Activated CD4-positive, alpha-beta T cell treated with anti-CD3 and anti-CD28 coated beads, Interleukin-2, amount 10 ng/mL, durations not matched to agents 7 days and 5 days (primary cell): ENCODE measurements around the gene LETMD1. TPM values are rescaled to one million over a fixed set of nuclear protein-coding genes. Genes with fewer than 3 reads are reported as not detected.

Experiments used
- CTCF ChIA-PET: fragments of 350-600 bp; sonication (Branson Sonifier 250); formaldehyde crosslinking; loops from one replicate; lab custom pipeline; 2021; ENCODE audit warnings: antibody characterized with exemption; lab: Charles Lee
- POLR2A ChIA-PET: fragments of 350-600 bp; sonication (Branson Sonifier 250); formaldehyde crosslinking; loops from one replicate; lab custom pipeline; 2021; ENCODE audit warnings: antibody characterized with exemption; lab: Charles Lee
- DNase-seq: peaks from one replicate; pipeline ENCODE4 v3.0.0-alpha.2; 2020
- H3K27ac Mint-ChIP-seq: one replicate; pipeline ENCODE4 v1.8.0; 2021; ENCODE audit warnings: mild to moderate bottlenecking, moderate library complexity, mixed read lengths
- H3K27me3 Mint-ChIP-seq: one replicate; pipeline ENCODE4 v1.8.0; 2021; ENCODE audit warnings: mixed read lengths
- H3K36me3 Mint-ChIP-seq: one replicate; pipeline ENCODE4 v1.8.0; 2021; ENCODE audit warnings: low read depth, mixed read lengths
- H3K4me1 Mint-ChIP-seq: one replicate; pipeline ENCODE4 v1.8.0; 2021; ENCODE audit warnings: mixed read lengths
- H3K4me3 Mint-ChIP-seq: one replicate; pipeline ENCODE4 v1.8.0; 2021; ENCODE audit warnings: mild to moderate bottlenecking, moderate library complexity, mixed read lengths
- H3K9me3 Mint-ChIP-seq: one replicate; pipeline ENCODE4 v1.8.0; 2021; ENCODE audit warnings: mixed read lengths
- total RNA-seq, 2 experiments: library from RNA; stranded (reverse); gene quantifications; one replicate each; pipeline ENCODE4 v1.2.3, GENCODE V29; 2021

Gene LETMD1, protein sequence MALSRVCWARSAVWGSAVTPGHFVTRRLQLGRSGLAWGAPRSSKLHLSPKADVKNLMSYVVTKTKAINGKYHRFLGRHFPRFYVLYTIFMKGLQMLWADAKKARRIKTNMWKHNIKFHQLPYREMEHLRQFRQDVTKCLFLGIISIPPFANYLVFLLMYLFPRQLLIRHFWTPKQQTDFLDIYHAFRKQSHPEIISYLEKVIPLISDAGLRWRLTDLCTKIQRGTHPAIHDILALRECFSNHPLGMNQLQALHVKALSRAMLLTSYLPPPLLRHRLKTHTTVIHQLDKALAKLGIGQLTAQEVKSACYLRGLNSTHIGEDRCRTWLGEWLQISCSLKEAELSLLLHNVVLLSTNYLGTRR
- 10 to 100 TPM; 66.3 to 68.6 TPM for total RNA-seq

DNA sequence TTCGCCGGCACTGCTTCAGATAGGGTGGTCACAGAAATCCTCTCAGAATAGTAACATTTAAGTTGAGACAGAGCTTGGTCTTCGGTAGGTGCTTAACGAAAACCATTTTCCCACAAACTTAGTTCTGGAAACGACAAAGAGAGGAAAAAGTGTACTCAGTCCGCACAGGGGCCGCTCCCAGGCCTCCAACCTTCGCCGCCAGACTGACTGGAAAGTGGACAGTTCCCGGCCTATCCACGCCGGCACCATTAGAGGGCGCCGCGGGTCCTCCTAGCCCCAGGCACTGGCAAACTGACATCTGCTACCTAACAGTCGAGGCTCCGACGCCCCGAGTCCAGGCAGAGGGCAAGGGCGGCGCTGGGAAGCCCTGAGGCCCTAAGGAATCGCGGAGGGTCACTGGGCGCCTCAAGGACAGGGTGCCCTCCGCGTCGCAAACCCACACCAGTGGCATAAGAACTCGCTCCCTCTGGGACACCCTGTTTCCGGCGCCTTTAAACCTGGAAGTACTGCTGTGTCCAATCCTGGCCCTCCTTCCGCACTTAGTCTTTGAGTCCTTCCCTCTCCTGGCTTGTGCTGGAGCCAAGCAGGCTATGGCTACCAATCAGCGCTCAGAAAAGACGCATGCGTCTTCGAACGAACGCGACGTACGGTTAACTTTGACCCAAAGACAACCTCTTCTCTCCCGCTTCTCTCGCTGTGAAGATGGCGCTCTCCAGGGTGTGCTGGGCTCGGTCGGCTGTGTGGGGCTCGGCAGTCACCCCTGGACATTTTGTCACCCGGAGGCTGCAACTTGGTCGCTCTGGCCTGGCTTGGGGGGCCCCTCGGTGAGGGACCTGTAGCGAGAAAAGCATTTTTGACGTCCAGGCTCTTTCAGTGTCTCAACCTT, at the start of gene LETMD1:
Gene LETMD1 (plus strand): TSS at position 673 of the 886 bp plus-strand sequence. CDS start 30 bp downstream, at position 703.
- H3K4me1 Mint-ChIP-seq: peaks cover 38% of the 10 kb centered on the region
- ChIA-PET POLR2A (interaction anchor here (0.6 kb wide), 1 partner anchor 191 kb away, joined by 5 read pairs; the partner anchor contains the start of gene DAZAP2), CTCF (interaction anchor here (0.5 to 1.7 kb wide), 11 partner anchors 11 to 388 kb away, joined by 3 to 5 read pairs (median 4); partner anchors contain the start of genes CSRNP2 and SLC11A2)
- peaks cover 10% of the 10 kb centered on the region for H3K36me3 Mint-ChIP-seq
- H3K27me3 Mint-ChIP-seq: no peaks in the 10 kb centered on the region
- peak within 1 kb of the TSS; percentile 93 for H3K4me3 Mint-ChIP-seq
- H3K9me3 Mint-ChIP-seq: no peaks in the 10 kb centered on the region
- H3K27ac Mint-ChIP-seq: peak within 1 kb of the TSS; percentile 96
- DNase-seq: peak; percentile 96

DNA sequence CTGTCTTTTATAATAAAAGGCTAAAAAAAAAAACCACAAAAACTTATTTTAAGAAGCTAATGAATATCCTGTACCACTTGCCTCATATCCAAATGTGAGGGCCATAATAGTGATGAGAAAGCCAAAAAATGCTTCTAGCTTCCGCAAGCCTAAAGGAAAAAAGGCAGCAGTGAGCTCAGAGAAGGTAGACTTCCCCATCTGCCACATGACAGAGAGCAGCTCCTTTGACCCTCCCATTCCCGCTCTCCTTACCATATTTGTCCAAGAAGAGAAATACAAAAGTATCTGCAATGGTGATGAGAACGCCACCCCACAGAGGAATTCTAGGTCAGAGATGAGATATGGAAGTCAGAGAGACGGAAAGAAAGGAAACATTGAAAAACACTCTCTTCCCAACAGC, 49.0 kb upstream of the LETMD1 start:
- Mint-ChIP-seq H3K9me3 (no peaks in the 10 kb centered on the region), H3K27me3 (no peaks in the 10 kb centered on the region), H3K36me3 (peaks cover 46% of the 10 kb centered on the region), H3K27ac (no peak overlapping the region), H3K4me3 (no peak overlapping the region), H3K4me1 (no peaks in the 10 kb centered on the region)
- no peak for DNase-seq
- POLR2A ChIA-PET: interaction anchor here (0.7 kb wide), 1 partner anchor 413 kb away, joined by 3 read pairs; no protein-coding TSS in a partner anchor
- CTCF ChIA-PET: interaction anchor here (0.6 to 1.0 kb wide), 4 partner anchors 20 to 241 kb away, joined by 3 to 6 read pairs (median 4); no protein-coding TSS in a partner anchor

DNA sequence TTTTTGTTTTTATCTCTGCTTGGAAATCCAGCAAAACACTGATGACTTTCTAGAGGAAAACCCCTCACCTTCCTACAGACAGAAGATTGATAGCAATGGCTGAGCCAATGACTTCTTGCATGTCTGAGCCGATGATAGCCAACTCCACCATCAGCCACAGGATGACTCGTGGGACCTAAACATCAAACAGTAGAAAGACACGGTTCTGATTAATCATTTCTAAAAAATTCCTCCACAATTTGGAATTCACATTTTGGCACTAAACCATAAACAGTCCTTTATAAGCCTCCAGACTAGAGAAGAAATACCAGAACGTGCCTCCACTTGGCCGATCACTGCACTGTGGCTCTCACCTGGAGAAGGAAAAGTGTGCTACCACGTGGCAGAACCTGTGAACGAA, 47.9 kb upstream of the LETMD1 start:
- Mint-ChIP-seq H3K27me3 (no peaks in the 10 kb centered on the region), H3K27ac (no peak overlapping the region), H3K36me3 (peaks cover 48% of the 10 kb centered on the region), H3K4me3 (no peak overlapping the region), H3K4me1 (no peaks in the 10 kb centered on the region), H3K9me3 (no peaks in the 10 kb centered on the region)
- CTCF ChIA-PET: interaction anchor here (0.6 kb wide), 1 partner anchor 195 kb away, joined by 3 read pairs; no protein-coding TSS in a partner anchor
- no peak for DNase-seq
- POLR2A ChIA-PET: no interaction called here

DNA sequence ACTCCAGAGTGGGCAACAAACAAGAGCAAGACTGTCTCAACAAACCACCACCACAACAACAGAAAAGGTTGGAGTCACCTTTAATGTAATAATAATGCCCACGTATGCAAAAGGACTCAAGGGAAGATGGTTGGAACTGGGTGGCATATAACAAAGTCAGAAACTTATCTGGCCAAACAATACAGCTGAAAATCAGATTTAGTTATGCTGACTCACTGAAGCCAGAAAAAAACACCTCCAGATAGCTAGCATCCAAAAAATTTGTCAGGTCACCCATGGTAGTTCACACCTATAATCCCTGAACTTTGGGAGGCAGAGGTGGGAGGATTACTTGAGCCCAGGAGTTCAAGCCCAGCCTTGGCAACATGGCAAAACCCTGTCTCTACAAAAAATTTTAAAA, 46.3 kb upstream of the LETMD1 start:
- ChIA-PET POLR2A (no interaction called here), CTCF (interaction anchor here (0.6 to 0.9 kb wide), 3 partner anchors 15 to 240 kb away, joined by 3 read pairs; no protein-coding TSS in a partner anchor)
- Mint-ChIP-seq H3K4me1 (no peaks in the 10 kb centered on the region), H3K27me3 (no peaks in the 10 kb centered on the region), H3K36me3 (peaks cover 41% of the 10 kb centered on the region), H3K9me3 (no peaks in the 10 kb centered on the region), H3K27ac (no peak overlapping the region), H3K4me3 (no peak overlapping the region)
- DNase-seq: no peak

DNA sequence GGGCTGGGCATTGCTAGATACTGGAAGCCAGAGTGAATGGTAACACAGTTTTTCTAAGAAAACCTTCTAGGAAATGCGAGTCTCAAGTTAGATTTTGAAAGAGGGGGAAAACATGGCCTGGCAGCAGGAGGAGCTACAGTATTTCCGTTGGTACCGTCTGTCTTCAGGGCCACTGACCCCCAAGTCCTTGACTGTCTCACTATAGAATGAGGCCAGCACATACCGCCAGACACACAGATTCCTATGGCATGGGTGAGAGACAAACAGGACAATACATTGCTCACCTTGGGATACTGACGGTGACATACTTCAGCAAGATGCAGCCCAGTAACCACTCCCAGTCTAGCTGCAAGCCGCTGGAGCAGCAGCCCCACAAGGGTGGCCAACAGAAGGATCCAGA, 43.6 kb upstream of the LETMD1 start:
- Mint-ChIP-seq H3K36me3 (peaks cover 41% of the 10 kb centered on the region), H3K9me3 (no peaks in the 10 kb centered on the region), H3K4me3 (no peak overlapping the region), H3K4me1 (peaks cover 9% of the 10 kb centered on the region), H3K27ac (peak overlapping the region; percentile 47), H3K27me3 (no peaks in the 10 kb centered on the region)
- ChIA-PET POLR2A (no interaction called here), CTCF (no interaction called here)
- no peak for DNase-seq

DNA sequence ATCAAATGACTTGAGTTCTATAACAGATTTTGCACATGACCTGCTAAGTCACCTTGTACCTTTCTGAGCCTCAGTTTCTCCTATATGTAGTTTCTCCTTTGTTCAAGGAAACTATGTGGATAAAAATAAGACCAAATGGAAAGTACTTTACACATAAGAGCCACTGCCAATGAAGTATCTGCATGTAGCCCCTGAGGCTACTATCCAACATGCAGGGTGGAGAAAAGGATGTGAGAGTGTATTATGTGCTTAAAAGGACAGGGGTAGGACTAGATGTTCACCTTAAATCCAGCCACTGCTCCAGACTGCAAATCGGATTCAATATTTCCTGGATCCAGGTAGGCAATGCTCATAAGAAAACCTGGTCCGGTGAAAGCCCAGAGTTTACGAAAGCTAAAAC, 43.1 kb upstream of the LETMD1 start:
- POLR2A ChIA-PET: no interaction called here
- no peaks in the 10 kb centered on the region for H3K27me3 Mint-ChIP-seq
- peaks cover 39% of the 10 kb centered on the region for H3K36me3 Mint-ChIP-seq

DNA sequence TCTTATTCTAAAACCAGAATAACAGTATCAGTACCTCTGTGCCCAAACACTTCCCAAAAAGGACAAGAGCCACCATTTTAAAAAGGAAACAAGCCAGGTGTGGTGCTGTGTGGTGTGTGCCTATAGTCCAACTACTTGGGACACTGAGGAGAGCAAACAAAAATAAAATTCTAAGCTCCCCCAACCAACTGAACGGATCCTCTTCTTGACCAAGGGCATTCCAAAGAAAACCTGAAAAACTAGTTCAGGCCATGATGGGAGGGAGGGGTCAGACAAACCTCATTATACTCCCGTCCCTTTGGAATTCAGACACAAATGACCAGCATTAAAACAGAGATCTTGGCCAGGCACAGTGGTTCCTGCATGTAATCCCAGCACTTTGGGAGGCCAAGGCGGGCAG, 42.5 kb upstream of the LETMD1 start:
- Mint-ChIP-seq H3K27me3 (no peaks in the 10 kb centered on the region), H3K27ac (no peak overlapping the region), H3K4me3 (no peak overlapping the region), H3K9me3 (no peaks in the 10 kb centered on the region), H3K4me1 (peaks cover 19% of the 10 kb centered on the region), H3K36me3 (peaks cover 33% of the 10 kb centered on the region)
- ChIA-PET POLR2A (no interaction called here), CTCF (interaction anchor here (0.9 kb wide), 1 partner anchor 43 kb away, joined by 3 read pairs; no protein-coding TSS in a partner anchor)
- no peak for DNase-seq

More for the DNA sequence above, 43.1 kb upstream of the LETMD1 start:
- DNase-seq: no peak
- Mint-ChIP-seq H3K4me3 (no peak overlapping the region), H3K27ac (no peak overlapping the region), H3K9me3 (no peaks in the 10 kb centered on the region), H3K4me1 (peaks cover 14% of the 10 kb centered on the region)
- CTCF ChIA-PET: interaction anchor here (0.9 kb wide), 1 partner anchor 43 kb away, joined by 3 read pairs; no protein-coding TSS in a partner anchor

DNA sequence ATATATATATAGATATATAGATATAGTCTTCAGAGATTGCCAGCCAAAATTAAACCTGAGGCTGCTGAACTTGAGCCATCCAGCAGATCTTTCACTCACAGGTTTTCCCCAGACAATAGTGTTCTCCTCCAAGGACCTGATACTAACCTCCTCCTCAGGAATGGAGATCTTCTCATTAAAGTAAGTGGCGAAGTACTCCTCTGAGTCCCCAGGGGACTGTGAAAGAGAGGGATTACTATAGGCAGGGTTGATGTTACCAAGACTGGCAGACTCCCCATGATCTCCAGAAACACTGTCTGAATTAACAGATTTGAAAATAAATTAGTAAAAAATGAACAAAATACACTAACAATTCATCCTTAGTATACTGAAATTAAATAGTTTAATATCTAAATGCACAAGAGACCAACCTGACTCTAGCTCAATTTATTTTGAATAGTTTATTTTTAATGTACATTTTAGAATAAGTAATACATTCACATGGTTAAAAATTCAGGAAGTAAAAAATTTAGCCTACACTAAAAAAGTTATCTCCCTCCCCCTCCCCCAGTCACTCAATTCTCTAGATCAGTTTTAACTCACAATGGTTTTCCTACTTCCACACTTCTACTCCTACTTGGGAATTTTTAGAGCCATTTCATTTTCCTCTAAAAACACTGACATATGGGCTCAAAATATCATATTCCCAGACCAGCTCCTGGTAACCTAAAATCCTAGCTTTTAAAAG, 39.6 kb upstream of the LETMD1 start:
- ChIA-PET CTCF (no interaction called here), POLR2A (no interaction called here)
- no peak for DNase-seq
- H3K4me3 Mint-ChIP-seq: peak overlapping the region; percentile 37
- H3K27ac Mint-ChIP-seq: peak overlapping the region; percentile 77
- no peaks in the 10 kb centered on the region for H3K27me3 Mint-ChIP-seq
- H3K9me3 Mint-ChIP-seq: no peaks in the 10 kb centered on the region
- peaks cover 31% of the 10 kb centered on the region for H3K36me3 Mint-ChIP-seq
- peaks cover 37% of the 10 kb centered on the region for H3K4me1 Mint-ChIP-seq

DNA sequence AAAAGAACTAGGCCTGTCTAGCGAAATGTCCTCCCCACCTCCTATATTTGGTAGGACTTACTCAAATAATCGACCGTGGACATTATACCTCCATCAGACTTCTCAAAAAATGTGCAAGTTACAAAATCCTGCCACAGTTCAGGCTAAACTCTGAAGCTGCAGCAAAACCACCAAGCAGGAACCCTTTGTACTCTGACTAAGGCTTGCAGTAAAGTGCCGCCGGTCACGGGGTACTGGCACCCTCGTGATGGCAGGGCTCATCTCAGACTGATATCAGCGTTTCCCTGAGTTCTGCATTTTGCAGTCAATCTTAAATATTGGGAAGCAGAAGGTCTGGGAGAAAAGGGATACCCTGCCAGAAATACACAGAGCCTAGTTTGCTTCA, 39.1 kb upstream of the LETMD1 start:
- ChIA-PET POLR2A (no interaction called here), CTCF (interaction anchor here (0.6 to 1.3 kb wide), 5 partner anchors 11 to 333 kb away, joined by 3 to 6 read pairs (median 4); no protein-coding TSS in a partner anchor)
- H3K36me3 Mint-ChIP-seq: peaks cover 29% of the 10 kb centered on the region
- peak overlapping the region; percentile 37 for H3K4me3 Mint-ChIP-seq
- peak overlapping the region; percentile 77 for H3K27ac Mint-ChIP-seq
- H3K9me3 Mint-ChIP-seq: no peaks in the 10 kb centered on the region
- DNase-seq: peak; percentile 73
- peaks cover 38% of the 10 kb centered on the region for H3K4me1 Mint-ChIP-seq
- H3K27me3 Mint-ChIP-seq: no peaks in the 10 kb centered on the region

DNA sequence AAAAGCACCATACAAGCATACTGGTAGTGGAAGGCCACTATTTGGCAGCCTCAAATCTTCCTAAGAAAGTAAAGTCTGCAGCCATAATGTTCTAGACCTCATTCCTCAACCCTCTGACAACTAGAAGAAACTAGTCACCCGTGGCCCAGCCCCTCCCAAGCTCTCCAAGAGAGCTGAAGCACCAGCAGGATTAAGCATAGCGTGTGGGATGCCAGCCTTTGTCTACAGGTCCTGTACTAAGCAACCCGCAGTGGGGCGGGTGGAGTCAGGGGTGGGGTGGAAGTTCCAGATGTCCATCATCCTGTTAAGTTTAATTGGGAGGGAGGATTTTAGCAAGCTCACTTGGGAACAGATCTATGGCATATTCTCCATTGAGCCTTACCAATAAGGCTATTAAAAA, 36.2 kb upstream of the LETMD1 start:
- no peak overlapping the region for H3K4me3 Mint-ChIP-seq
- H3K9me3 Mint-ChIP-seq: no peaks in the 10 kb centered on the region
- H3K36me3 Mint-ChIP-seq: peaks cover 12% of the 10 kb centered on the region
- CTCF ChIA-PET: interaction anchor here (0.6 kb wide), 1 partner anchor 26 kb away, joined by 3 read pairs; no protein-coding TSS in a partner anchor
- DNase-seq: no peak
- peaks cover 38% of the 10 kb centered on the region for H3K4me1 Mint-ChIP-seq
- no peaks in the 10 kb centered on the region for H3K27me3 Mint-ChIP-seq
- H3K27ac Mint-ChIP-seq: no peak overlapping the region
- POLR2A ChIA-PET: no interaction called here

DNA sequence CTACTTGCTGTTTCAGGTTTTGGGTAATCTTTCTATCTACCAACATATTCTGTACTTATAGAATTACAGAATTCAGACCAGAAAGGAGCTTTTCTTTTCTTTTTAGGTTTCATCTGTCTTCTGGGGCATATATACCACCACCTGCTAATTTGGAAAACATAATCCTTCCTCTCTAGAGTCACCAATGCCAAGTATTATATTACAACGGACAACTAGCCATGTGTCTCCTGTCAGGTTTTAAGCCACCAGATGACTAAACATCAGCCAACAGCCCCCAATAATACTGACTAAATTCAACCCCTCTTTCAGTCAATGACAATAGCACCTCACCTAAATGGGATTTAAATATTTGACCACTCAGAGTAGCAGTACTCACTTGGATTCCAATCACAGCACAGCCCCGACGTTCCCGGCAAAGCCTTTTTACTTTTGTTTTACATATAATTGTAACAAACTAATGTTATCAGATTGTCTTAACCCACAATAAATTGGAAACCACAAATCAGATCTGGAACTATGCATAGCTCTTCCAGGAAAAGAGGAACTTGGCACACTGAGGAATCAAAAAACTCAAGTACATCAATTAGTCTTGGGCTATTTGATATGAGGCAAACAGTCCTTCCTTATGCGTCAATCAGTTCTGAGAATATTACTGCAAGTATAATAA, 35.4 kb upstream of the LETMD1 start:
- H3K4me3 Mint-ChIP-seq: no peak overlapping the region
- no peak for DNase-seq
- H3K9me3 Mint-ChIP-seq: no peaks in the 10 kb centered on the region
- no peaks in the 10 kb centered on the region for H3K27me3 Mint-ChIP-seq
- H3K27ac Mint-ChIP-seq: no peak overlapping the region
- ChIA-PET CTCF (interaction anchor here (0.6 to 0.8 kb wide), 2 partner anchors 11 to 328 kb away, joined by 3 read pairs; no protein-coding TSS in a partner anchor), POLR2A (interaction anchor here (0.6 to 0.7 kb wide), 2 partner anchors 111 to 181 kb away, joined by 4 to 6 read pairs; no protein-coding TSS in a partner anchor)
- peaks cover 38% of the 10 kb centered on the region for H3K4me1 Mint-ChIP-seq
- H3K36me3 Mint-ChIP-seq: peaks cover 5% of the 10 kb centered on the region
